GM12875 (cell line): ENCODE data around the gene NLRC5.
"Not testable (repeated sequence)": the region's sequence is repeated elsewhere in the genome, so short reads cannot be mapped to it uniquely, and the experiment has no call there.

Source experiments
- H3K4me3 ChIP-seq: one replicate; pipeline ENCODE4 v1.5.1; 2011; ENCODE audit warnings: low read depth, low read length, control low read depth
- CTCF ChIP-seq: IDR thresholded peaks from 2 replicates; pipeline ENCODE4 v1.5.1; 2011; ENCODE audit warnings: low read depth, mild to moderate bottlenecking, control low read depth, inconsistent platforms, low read length, moderate library complexity, borderline replicate concordance; ENCODE audit not compliant: insufficient read depth

The NLRC5 gene

DNA sequence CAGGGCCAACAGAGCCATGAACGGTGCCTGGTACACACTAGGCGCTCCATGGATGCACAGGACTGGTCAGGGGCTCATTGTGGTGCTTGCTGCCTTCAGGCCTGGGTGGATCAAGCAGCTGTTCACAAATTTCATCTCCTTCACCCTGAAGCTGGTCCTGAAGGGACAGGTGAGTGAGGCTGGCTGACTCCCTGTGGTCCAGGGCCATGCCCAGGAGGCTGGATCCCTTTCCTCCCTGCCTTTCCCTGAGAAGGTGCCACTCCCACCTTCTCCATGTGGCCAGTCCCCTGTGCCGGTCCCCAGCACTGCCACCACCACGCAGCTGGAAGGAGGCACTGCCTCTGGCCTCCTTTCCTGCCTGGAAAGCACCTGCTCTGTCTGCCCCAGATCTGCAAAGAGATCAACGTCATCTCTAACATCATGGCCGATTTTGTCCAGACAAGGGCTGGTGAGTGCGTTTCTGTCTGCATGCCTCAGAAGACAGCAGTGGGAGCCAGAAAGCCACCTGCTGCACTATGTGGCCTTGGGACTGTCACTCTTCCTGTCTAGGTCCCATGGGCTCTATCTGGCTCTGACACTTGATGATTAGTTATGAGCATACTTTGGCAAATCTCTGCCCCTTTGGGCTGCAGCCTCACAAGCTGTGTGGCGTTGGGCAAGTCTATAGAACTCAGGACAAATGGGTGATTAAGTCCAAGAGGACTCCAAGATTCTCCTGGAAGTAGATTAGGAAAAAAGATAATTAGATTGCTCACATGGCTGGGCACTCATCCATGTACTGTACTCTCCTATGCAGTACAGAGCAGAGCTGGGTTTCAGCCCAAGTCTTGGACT lies 18.2 kb upstream of the NLRC5 start:
- TF ChIP-seq CTCF, result no peak
- H3K4me3 ChIP-seq, result no peak overlapping the region

DNA sequence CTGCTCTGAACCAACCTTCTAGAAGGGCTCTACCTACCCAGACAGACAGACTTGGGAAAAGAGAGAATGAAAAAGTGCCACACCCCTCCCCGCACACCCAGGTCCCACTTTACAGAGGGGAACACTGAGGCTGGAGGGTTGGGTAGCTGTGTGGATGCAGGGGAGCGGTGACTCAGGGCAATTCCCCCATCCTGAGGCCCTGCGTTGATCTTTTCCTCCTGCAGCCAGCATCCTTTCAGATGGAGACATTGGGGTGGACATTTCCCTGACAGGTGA lies 17.7 kb upstream of the NLRC5 start:
- H3K4me3 ChIP-seq, result no peak overlapping the region
- TF ChIP-seq CTCF, result no peak

GRCh38 chr16:56972403-56973293 lies 16.7 kb upstream of the NLRC5 start:
- no peak overlapping the region for H3K4me3 ChIP-seq
- no peak for TF ChIP-seq CTCF

- no peak for TF ChIP-seq CTCF
- H3K4me3 ChIP-seq, result no peak overlapping the region
Observed at GRCh38 chr16:56973294-56973689, 16.1 kb upstream of the NLRC5 start.

DNA sequence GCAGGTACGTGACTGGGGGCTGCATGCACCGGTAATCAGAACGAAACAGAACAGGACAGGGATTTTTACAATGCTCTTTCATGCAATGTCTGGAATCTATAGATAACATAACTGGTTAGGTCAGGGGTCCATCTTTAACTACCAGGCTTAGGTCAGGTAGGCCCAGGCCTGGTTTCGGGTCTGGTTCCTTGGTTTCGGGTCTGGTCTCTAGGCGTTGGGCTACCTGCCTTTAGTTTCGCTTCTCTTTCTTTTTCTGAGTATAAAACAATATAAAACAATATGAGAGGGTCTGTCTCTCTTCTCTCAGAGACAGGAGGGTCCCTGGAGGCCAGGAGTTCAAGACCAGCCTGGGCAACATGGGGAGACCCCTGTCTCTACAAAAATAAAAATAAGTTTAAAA lies 15.5 kb upstream of the NLRC5 start:
- not testable (repeated sequence) for H3K4me3 ChIP-seq

GRCh38 chr16:56974549-56975300 lies 14.6 kb upstream of the NLRC5 start:
- H3K4me3 ChIP-seq, result no peak overlapping the region
- TF ChIP-seq CTCF, result no peak

DNA sequence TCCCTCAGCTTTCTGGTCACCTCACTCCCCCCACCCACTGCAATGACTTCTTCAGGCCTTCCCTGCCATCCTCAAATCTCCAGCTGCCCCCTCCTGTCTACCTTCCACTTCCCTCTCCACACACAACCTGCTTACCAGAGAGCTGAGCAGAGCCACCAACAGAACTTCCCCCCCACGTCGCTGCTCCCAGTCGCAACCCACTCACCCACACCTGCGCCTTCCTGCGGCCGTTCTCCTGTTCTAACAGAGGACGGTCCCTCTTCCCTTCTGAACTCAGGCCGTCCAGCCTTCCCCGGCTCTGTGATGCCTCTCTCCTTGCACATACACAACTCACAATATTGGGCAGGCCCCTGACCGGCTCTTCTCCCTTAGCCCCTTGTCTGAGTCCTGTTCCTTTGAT lies 13.6 kb upstream of the NLRC5 start:
- no peak for TF ChIP-seq CTCF
- no peak overlapping the region for H3K4me3 ChIP-seq
